Heart left ventricle (tissue), 16 donors: Measurements from ENCODE around the gene ADSS1. TPM values are rescaled to one million over a fixed set of nuclear protein-coding genes. Genes with fewer than 3 reads are reported as not detected.

ENCODE experiments used
- ATAC-seq, 4 donors: fragments of 200-7000 bp; cut with Tn5 transposase; one replicate each; pipeline ENCODE4 v1.9.1; 2020 to 2022; ENCODE audit warnings: moderate library complexity in 4 of 4, mild to moderate bottlenecking in 3 of 4, moderate number of reproducible peaks in 1 of 4
- DNase-seq, 5 donors: peaks; one replicate each; pipeline ENCODE4 v3.0.0-alpha.2; 2020
- H3K27ac ChIP-seq, 12 donors: fragments of 200-600 bp; sonication (generic) in 4 of 12; one replicate each; pipeline versions ENCODE4 v1.5.0 to v1.8.0; 2016 to 2022; ENCODE audit warnings: mild to moderate bottlenecking in 2 of 12
- H3K27me3 ChIP-seq, 9 donors: fragments of 200-600 bp; sonication (generic) in 2 of 9; one replicate each; pipeline versions ENCODE4 v1.5.1 to v1.8.0; 2016 to 2022; ENCODE audit warnings: mild to moderate bottlenecking in 3 of 9
- H3K36me3 ChIP-seq, 9 donors: fragments of 200-600 bp; sonication (generic) in 2 of 9; one replicate each; pipeline versions ENCODE4 v1.5.0 to v1.8.0; 2018 to 2022; ENCODE audit warnings: mild to moderate bottlenecking in 2 of 9
- H3K4me1 ChIP-seq, 12 donors: fragments of 200-600 bp; sonication (generic) in 4 of 12; one replicate each; pipeline versions ENCODE4 v1.5.0 to v1.8.0; 2016 to 2022; ENCODE audit warnings: mild to moderate bottlenecking in 3 of 12
- H3K4me3 ChIP-seq, 12 donors: fragments of 200-600 bp; sonication (generic) in 4 of 12; one replicate each; pipeline versions ENCODE4 v1.5.0 to v1.8.0; 2017 to 2022; ENCODE audit warnings: mild to moderate bottlenecking in 9 of 12, moderate library complexity in 4 of 12
- H3K9me3 ChIP-seq, 12 donors: fragments of 200-600 bp; sonication (generic) in 4 of 12; one replicate each; pipeline versions ENCODE4 v1.5.0 to v1.8.0; 2016 to 2022; ENCODE audit warnings: mild to moderate bottlenecking in 1 of 12
- POLR2A ChIP-seq, 2 donors: fragments of 450-650 bp; IDR thresholded peaks; one replicate each; pipeline ENCODE4 v1.6.1; 2017; ENCODE audit warnings: antibody characterized with exemption in 2 of 2, mild to moderate bottlenecking in 2 of 2, moderate library complexity in 2 of 2
- WGBS, 4 donors: extraction: QIAGEN DNeasy Blood & Tissue Kit in 2 of 4; methylation state at CpG; one replicate each; pipeline versions ENCODE4 v1.1.5 to v1.1.7; 2013 to 2018; 5-methylcytosine and 5-hydroxymethylcytosine counted together
- intact Hi-C, 10 donors: fragments of 100-400 bp; cut with DNase I; formaldehyde crosslinking; loops; one replicate each; pipeline versions ENCODE4 v1.11.1 to v1.14.2; 2022
- long read RNA-seq, 3 donors: library from polyadenylated mRNA; unstranded; transcript quantifications; one replicate each; pipeline ENCODE4 v2.0.0, GENCODE V29; 2020 to 2021
- polyA plus RNA-seq, 2 donors: library from polyadenylated mRNA; stranded (reverse); fragments of 200-250 nt; gene quantifications; one replicate each; pipeline ENCODE4 v1.2.3, GENCODE V29; 2013
- total RNA-seq, 9 donors: library from RNA; depleted of rRNA in 2 of 9; stranded (reverse); fragments of >200 nt in 2 of 9; fragmentation: NEBNext Ultra II Directional in 3 of 9; extraction: Animal tissue kit (Norgen Biotek cat#: 25700) in 3 of 9; gene quantifications; one replicate each; pipeline versions ENCODE4 v1.1.0 to v1.2.4, GENCODE V29; 2016 to 2023
- TF ChIP-seq, protein P1 (sequence below), 12 donors: fragments of 200-600 bp; sonication (generic) in 4 of 12; IDR thresholded peaks; one replicate each; pipeline versions ENCODE4 v1.5.0 to v1.8.0; 2018 to 2022; ENCODE audit warnings: antibody characterized with exemption in 12 of 12, mild to moderate bottlenecking in 5 of 12
- donor health status: ischemic (EF 13 %, LVEDD 7.1; RV severe dilation, severe dysfunction).
- donor health status: healthy with polysubstance abuse.
- donor health status: DM: no; HTN: yes; CAD: no.
- donor health status: DM: no; HTN: no; CAD: no.
- donor health status: ischemic (EF 25% LVEDD 6.9; RV normal size, moderate dysfunction).
- donor health status: ischemic (EF 25% LVEDD 5.7; RV mildly dilated, moderate dysfunction).
- donor health status: healthy.
- donor health status: DM: yes; HTN: yes; CAD: no.
- donor health status: ischemic (EF 35%, LVEDD 5.7; RV mildly dilated, moderate dysfunction).
- donor health status: nonischemic (EF 11% LVEDD 7.7; RV severe dilation, severe dysfunction).
- donor health status: DM: yes; HTN: yes; CAD: no.
- donor health status: PGD.
- donor health status: ischemic (EF 29% LVEDD 5.4; RV normal size, mild dysfunction).
- donor health status: nonischemic (EF 23%, LVEDD 6.1; RV moderate dilation, normal function).

ADSS1 gene
- total RNA-seq = 100 to 1,000 TPM in 8 of 9 donors, 10 to 100 TPM in 1; 78.9 to 247 (median 160) TPM
- 100 to 1,000 TPM in 1 of 2 donors, 10 to 100 TPM in 1; 64.7 to 258 TPM for polyA plus RNA-seq
- long read RNA-seq, donor 1, transcript ADSSL1-201 (13 exons, 1,766 nt) = major isoform, 260 of 316 reads
- long read RNA-seq, donor 1, partial matches to known transcripts = 34 of 316 reads
- long read RNA-seq, donor 1, other reads (novel, unspliced or antisense) = 21 of 316 reads
- long read RNA-seq, donor 2, transcript ADSSL1-201 (13 exons, 1,766 nt) = major isoform, 69 of 88 reads
- long read RNA-seq, donor 2, partial matches to known transcripts = 11 of 88 reads
- long read RNA-seq, donor 2, other reads (novel, unspliced or antisense) = 3 of 88 reads
- long read RNA-seq, donor 3, transcript ADSSL1-201 (13 exons, 1,766 nt) = major isoform, 76 of 86 reads
- long read RNA-seq, donor 3, partial matches to known transcripts = 7 of 86 reads
- long read RNA-seq, donor 3, other reads (novel, unspliced or antisense) = 2 of 86 reads

GRCh38 chr14:104723651-104724406 lies at the start of gene ADSS1:
ADSS1 (plus strand) TSS chr14:104724229; CDS start chr14:104724271, 42 bp downstream.
- Histone ChIP-seq H3K27me3 (no peaks in the 10 kb centered on the region), H3K27ac (peak within 1 kb of the TSS; percentile 77 to 98 (median 90)), H3K4me1 (peaks cover 3 to 80% (median 42%) of the 10 kb centered on the region in 12 donors), H3K4me3 (peak within 1 kb of the TSS; percentile 63 to 96 (median 78)), H3K36me3 (peaks cover 0 to 19% (median 10%) of the 10 kb centered on the region in 9 donors), H3K9me3 (no peaks in the 10 kb centered on the region)
- peak in 1 of 2 donors; percentile 58 for TF ChIP-seq POLR2A (IDR thresholded peaks at IDR 0.05)
- TF ChIP-seq, protein P1, sequence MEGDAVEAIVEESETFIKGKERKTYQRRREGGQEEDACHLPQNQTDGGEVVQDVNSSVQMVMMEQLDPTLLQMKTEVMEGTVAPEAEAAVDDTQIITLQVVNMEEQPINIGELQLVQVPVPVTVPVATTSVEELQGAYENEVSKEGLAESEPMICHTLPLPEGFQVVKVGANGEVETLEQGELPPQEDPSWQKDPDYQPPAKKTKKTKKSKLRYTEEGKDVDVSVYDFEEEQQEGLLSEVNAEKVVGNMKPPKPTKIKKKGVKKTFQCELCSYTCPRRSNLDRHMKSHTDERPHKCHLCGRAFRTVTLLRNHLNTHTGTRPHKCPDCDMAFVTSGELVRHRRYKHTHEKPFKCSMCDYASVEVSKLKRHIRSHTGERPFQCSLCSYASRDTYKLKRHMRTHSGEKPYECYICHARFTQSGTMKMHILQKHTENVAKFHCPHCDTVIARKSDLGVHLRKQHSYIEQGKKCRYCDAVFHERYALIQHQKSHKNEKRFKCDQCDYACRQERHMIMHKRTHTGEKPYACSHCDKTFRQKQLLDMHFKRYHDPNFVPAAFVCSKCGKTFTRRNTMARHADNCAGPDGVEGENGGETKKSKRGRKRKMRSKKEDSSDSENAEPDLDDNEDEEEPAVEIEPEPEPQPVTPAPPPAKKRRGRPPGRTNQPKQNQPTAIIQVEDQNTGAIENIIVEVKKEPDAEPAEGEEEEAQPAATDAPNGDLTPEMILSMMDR (IDR thresholded peaks at IDR 0.05) = peak; percentile 82 to 97 (median 92)
- peak; percentile 82 to 89 (median 83) for DNase-seq
- peak in 3 of 4 donors; percentile 34 to 59 (median 57) for ATAC-seq
- 0 to 2% (median 2%) methylated on average over 23 to 82 of the region's 82 CpGs for WGBS, 4 donors
- intact Hi-C loops = loop anchor here in 2 of 10 donors (10.0 kb wide), 1 partner anchor 139 kb away; no protein-coding TSS in a partner anchor

DNA sequence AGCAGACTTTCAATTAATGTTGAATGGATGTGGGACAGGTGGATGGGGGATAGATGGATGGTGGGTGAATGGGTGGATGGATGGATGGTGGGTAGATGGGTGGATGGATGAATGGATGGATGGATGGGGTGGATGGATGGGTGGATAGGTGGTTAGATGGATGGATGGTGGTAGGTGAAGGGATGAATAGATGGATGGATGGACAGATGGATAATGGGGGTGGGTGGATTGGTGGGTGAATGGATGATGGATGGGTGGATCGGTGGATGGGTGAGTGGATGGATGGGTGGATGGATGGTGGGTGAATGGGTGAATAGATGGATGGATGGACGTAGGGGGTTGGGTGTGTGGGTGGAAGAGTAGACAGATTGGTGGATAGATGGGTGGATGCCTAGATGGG lies 48.6 kb upstream of the ADSS1 start:
- 92 to 96% (median 93%) methylated on average over 2 of the region's 2 CpGs for WGBS, 4 donors
- no peaks in the 10 kb centered on the region for H3K27me3 ChIP-seq
- H3K4me3 ChIP-seq = no peak overlapping the region
- H3K27ac ChIP-seq = no peak overlapping the region
- ATAC-seq = no peak
- TF ChIP-seq, protein P1 (IDR thresholded peaks at IDR 0.05) = no peak
- no peak for TF ChIP-seq POLR2A (IDR thresholded peaks at IDR 0.05)
- no peaks in the 10 kb centered on the region for H3K36me3 ChIP-seq
- DNase-seq = no peak
- H3K9me3 ChIP-seq = no peaks in the 10 kb centered on the region
- peaks cover 14 to 39% (median 34%) of the 10 kb centered on the region in 12 donors for H3K4me1 ChIP-seq
- intact Hi-C loops = no loop called here

DNA sequence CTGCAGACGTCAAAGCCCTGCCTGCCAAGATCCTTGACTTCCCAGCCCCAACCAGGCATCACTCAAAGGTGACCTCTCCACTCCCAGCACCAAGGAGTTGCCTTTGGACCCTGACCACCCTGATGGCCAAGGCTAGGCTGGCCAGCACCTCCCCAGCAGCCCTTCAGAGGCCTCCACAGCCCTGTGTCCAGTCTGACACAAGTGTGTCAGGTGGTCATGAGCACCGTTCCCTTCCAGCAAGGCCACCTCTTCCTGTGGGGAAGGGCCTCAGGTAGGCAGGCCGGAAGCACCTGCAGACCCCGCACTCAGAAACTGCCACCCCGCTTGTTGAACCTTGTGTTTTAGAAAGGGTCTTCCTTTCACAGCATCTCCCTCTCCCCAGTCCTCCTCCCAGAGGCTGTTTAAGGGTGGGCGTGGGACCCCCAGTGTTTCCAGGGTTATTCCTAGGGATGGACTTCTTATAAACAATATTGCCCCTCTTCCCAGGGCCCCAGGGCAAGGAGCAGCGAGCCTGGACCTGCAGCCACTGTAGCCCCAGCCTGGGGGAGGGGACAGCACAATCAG lies 47.8 kb upstream of the ADSS1 start:
- H3K9me3 ChIP-seq = no peaks in the 10 kb centered on the region
- intact Hi-C loops = no loop called here
- H3K27ac ChIP-seq = peak overlapping the region in 5 of 12 donors; percentile 87 to 90 (median 89)
- ATAC-seq (no peak), DNase-seq (no peak)
- no peak overlapping the region for H3K4me3 ChIP-seq
- WGBS, 4 donors = 91 to 93% (median 92%) methylated on average over 6 to 7 of the region's 7 CpGs
- H3K27me3 ChIP-seq = no peaks in the 10 kb centered on the region
- TF ChIP-seq, protein P1 (IDR thresholded peaks at IDR 0.05) = no peak
- no peak for TF ChIP-seq POLR2A (IDR thresholded peaks at IDR 0.05)
- H3K36me3 ChIP-seq = no peaks in the 10 kb centered on the region
- H3K4me1 ChIP-seq = peaks cover 20 to 46% (median 41%) of the 10 kb centered on the region in 12 donors
